ENCODE measurements around the gene FAM181B.

The FAM181B gene

GRCh38 chr11:82686211-82686610 is 47.5 kb downstream of the FAM181B start:
- DNase-seq (ENCODE audit: low read depth), result no peak
- TF ChIP-seq CTCF (conservative IDR thresholded peaks at IDR 0.05; ENCODE audit: low read length), result no peak

GRCh38 chr11:82683029-82683428 is 50.6 kb downstream of the FAM181B start:
- TF ChIP-seq CTCF (conservative IDR thresholded peaks at IDR 0.05; ENCODE audit: low read length), result no peak
- H3K4me3 ChIP-seq (ENCODE audit: low read length), result no peak overlapping the region
- DNase-seq (ENCODE audit: low read depth), result no peak

More at GRCh38 chr11:82686211-82686610, 47.5 kb downstream of the FAM181B start:
- no peak overlapping the region for H3K4me3 ChIP-seq (ENCODE audit: low read length)

GRCh38 chr11:82682003-82682751 is 51.5 kb downstream of the FAM181B start:
- H3K4me3 ChIP-seq (ENCODE audit: low read length), result no peak overlapping the region

GRCh38 chr11:82680252-82680651 is 53.4 kb downstream of the FAM181B start:
- TF ChIP-seq CTCF (conservative IDR thresholded peaks at IDR 0.05; ENCODE audit: low read length), result no peak
- H3K4me3 ChIP-seq (ENCODE audit: low read length), result no peak overlapping the region
- no peak for DNase-seq (ENCODE audit: low read depth)

More at GRCh38 chr11:82682003-82682751, 51.5 kb downstream of the FAM181B start:
- TF ChIP-seq CTCF (conservative IDR thresholded peaks at IDR 0.05; ENCODE audit: low read length), result peak; percentile 62
- DNase-seq (ENCODE audit: low read depth), result peak; percentile 78
